GM13977 (cell line): Measurements from ENCODE around the gene CDH26.

Experiments used
- DNase-seq: peaks from one replicate; pipeline ENCODE4 v3.0.0; 2012; ENCODE audit warnings: low spot score
- in situ Hi-C: fragments of 300-500 bp; cut with MboI; formaldehyde crosslinking; loops from one replicate; pipeline ENCODE4 v1.12.0; 2022; ENCODE audit warnings: low sequenced_read_pairs, low pct_unique_long_range_greater_than_20kb, mixed read lengths, inconsistent platforms; ENCODE audit not compliant: unreplicated experiment
- TF ChIP-seq, protein P1 (sequence below): IDR thresholded peaks from 2 replicates; pipeline ENCODE4 v1.5.1; 2012; ENCODE audit warnings: mild to moderate bottlenecking, control low read depth; ENCODE audit not compliant: insufficient read depth; ENCODE audit errors: extremely low read depth, missing control alignments

The CDH26 gene

GRCh38 chr20:59972037-59972801 lies 14.0 kb downstream of the CDH26 start:
- in situ Hi-C loops: no loop called here
- no peak for DNase-seq
- TF ChIP-seq, protein P1, sequence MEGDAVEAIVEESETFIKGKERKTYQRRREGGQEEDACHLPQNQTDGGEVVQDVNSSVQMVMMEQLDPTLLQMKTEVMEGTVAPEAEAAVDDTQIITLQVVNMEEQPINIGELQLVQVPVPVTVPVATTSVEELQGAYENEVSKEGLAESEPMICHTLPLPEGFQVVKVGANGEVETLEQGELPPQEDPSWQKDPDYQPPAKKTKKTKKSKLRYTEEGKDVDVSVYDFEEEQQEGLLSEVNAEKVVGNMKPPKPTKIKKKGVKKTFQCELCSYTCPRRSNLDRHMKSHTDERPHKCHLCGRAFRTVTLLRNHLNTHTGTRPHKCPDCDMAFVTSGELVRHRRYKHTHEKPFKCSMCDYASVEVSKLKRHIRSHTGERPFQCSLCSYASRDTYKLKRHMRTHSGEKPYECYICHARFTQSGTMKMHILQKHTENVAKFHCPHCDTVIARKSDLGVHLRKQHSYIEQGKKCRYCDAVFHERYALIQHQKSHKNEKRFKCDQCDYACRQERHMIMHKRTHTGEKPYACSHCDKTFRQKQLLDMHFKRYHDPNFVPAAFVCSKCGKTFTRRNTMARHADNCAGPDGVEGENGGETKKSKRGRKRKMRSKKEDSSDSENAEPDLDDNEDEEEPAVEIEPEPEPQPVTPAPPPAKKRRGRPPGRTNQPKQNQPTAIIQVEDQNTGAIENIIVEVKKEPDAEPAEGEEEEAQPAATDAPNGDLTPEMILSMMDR: no peak

- TF ChIP-seq, protein P1: no peak
- DNase-seq: no peak
- in situ Hi-C loops: no loop called here
Measured at GRCh38 chr20:59976156-59976782, 18.0 kb downstream of the CDH26 start.

GRCh38 chr20:59977086-59977485 lies 18.9 kb downstream of the CDH26 start:
- in situ Hi-C loops: no loop called here
- TF ChIP-seq, protein P1: no peak
- DNase-seq: no peak

DNA sequence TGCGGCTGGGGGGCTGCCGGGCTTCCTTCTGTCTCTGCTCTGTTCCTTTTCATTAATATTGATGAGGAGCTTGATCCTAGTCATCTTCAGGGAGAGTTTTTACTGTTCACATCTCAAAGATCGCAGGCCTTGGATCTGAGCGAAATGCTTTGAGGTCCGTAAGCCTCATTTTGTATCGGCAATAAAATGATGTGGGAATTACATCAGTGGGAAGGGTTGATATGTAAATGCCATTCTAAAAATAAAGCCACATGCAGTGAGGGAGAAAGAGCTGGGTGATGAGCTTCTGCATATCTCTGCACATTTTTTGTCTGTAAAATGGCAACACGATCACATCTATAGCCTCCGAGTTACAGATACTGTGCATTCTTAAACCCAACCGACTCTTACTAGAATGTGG lies 24.9 kb downstream of the CDH26 start:
- TF ChIP-seq, protein P1: no peak
- no peak for DNase-seq
- in situ Hi-C loops: no loop called here

DNA sequence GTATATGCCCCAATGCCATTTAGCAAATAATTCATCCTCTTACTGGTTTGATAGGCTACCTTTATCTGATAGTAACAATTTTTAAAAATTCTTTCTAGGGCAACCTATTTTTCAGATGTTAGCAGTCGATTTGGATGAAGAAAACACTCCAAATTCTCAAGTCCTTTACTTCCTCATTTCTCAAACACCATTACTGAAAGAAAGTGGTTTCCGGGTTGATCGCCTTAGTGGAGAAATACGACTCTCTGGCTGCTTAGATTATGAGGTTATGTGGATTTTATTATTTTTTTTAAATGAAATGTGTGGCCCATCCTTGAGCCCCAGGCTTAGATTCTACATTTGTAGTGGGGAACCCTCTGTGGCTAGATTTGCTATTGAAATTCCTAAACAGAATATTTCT lies 26.3 kb downstream of the CDH26 start:
- in situ Hi-C loops: no loop called here
- TF ChIP-seq, protein P1: no peak

GRCh38 chr20:59985164-59985563 lies 26.9 kb downstream of the CDH26 start:
- in situ Hi-C loops: no loop called here

More for the DNA sequence above, 26.3 kb downstream of the CDH26 start:
- DNase-seq: no peak

More at GRCh38 chr20:59985164-59985563, 26.9 kb downstream of the CDH26 start:
- DNase-seq: no peak
- TF ChIP-seq, protein P1: no peak
